ENCODE measurements around the gene CRHR1. TPM values are rescaled to one million over a fixed set of nuclear protein-coding genes. Genes with fewer than 3 reads are reported as not detected.

Gene CRHR1
- polyA plus RNA-seq, 3 donors, result not detected

- Histone ChIP-seq H3K27ac (ENCODE audit: low read depth in 1 of 2, low read length in 2 of 2) (no peak overlapping the region), H3K4me1 (ENCODE audit: control insufficient read depth in 1 of 2, insufficient read depth in 2 of 2, low read length in 2 of 2) (peaks cover 12% of the 10 kb centered on the region in 2 donors), H4K20me1 (ENCODE audit: insufficient read depth, low read length) (no peaks in the 10 kb centered on the region), H3K36me3 (replicated peaks in 1 of 2; ENCODE audit: control insufficient read depth in 1 of 2, insufficient read depth in 2 of 2, low read length in 2 of 2) (no peaks in the 10 kb centered on the region), H3K4me3 (replicated peaks in 1 of 3; ENCODE audit: low read depth in 2 of 3, low read length in 3 of 3) (no peak overlapping the region), H3K4me2 (replicated peaks; ENCODE audit: extremely low read depth, low read length, poor library complexity, severe bottlenecking) (no peak overlapping the region), H3K79me2 (ENCODE audit: insufficient read depth, low read length) (no peaks in the 10 kb centered on the region), H3K9ac (ENCODE audit: insufficient read depth, low read length, poor library complexity, severe bottlenecking) (no peak overlapping the region), H3K27me3 (ENCODE audit: control insufficient read depth in 2 of 2, insufficient read depth in 2 of 2, low read length in 2 of 2) (peaks cover 52 to 73% of the 10 kb centered on the region in 2 donors), H3K9me3 (replicated peaks in 1 of 2; ENCODE audit: control insufficient read depth in 1 of 2, insufficient read depth in 1 of 2, low read length in 2 of 2) (peaks cover 0 to 6% of the 10 kb centered on the region in 2 donors), H2AFZ (ENCODE audit: insufficient read depth, low read depth, low read length, poor library complexity, severe bottlenecking) (no peak overlapping the region)
- no peaks in the 10 kb centered on the region for H3K36me3 Mint-ChIP-seq
- intact Hi-C loops (cut with micrococcal nuclease), result no loop called here
- no peak overlapping the region for H3K27ac Mint-ChIP-seq
- peaks cover 7% of the 10 kb centered on the region for H3K4me1 Mint-ChIP-seq
- H3K4me3 Mint-ChIP-seq, result peak overlapping the region in 1 of 2 donors; percentile 87
- no peak for TF ChIP-seq CTCF (IDR thresholded peaks at IDR 0.05)
- peaks cover 69 to 93% (median 77%) of the 10 kb centered on the region in 3 donors for H3K27me3 Mint-ChIP-seq (ENCODE audit: low read depth in 3 of 3)
- no peak for DNase-seq
- H3K9me3 Mint-ChIP-seq, result peaks cover 0 to 9% (median 2%) of the 10 kb centered on the region in 7 donors
- 7% methylated on average over 26 of the region's 32 CpGs for WGBS (ENCODE audit: insufficient coverage)
Measured at GRCh38 chr17:45782889-45783592, 1.1 kb upstream of the CRHR1 start.

- intact Hi-C loops (cut with micrococcal nuclease), result no loop called here
- H3K4me3 Mint-ChIP-seq, result peak overlapping the region in 1 of 2 donors; percentile 87
- H3K27me3 Mint-ChIP-seq (ENCODE audit: low read depth in 3 of 3), result peaks cover 76 to 96% (median 83%) of the 10 kb centered on the region in 3 donors
- WGBS (ENCODE audit: insufficient coverage), result under 1% methylated on average over 45 of the region's 64 CpGs
- Histone ChIP-seq H3K4me3 (replicated peaks in 1 of 3; ENCODE audit: low read depth in 2 of 3, low read length in 3 of 3) (no peak overlapping the region), H3K36me3 (replicated peaks in 1 of 2; ENCODE audit: control insufficient read depth in 1 of 2, insufficient read depth in 2 of 2, low read length in 2 of 2) (no peaks in the 10 kb centered on the region), H3K27ac (ENCODE audit: low read depth in 1 of 2, low read length in 2 of 2) (no peak overlapping the region), H3K79me2 (ENCODE audit: insufficient read depth, low read length) (no peaks in the 10 kb centered on the region), H3K4me2 (replicated peaks; ENCODE audit: extremely low read depth, low read length, poor library complexity, severe bottlenecking) (peak overlapping the region; percentile 56), H3K27me3 (ENCODE audit: control insufficient read depth in 2 of 2, insufficient read depth in 2 of 2, low read length in 2 of 2) (peaks cover 54 to 80% of the 10 kb centered on the region in 2 donors), H3K9ac (ENCODE audit: insufficient read depth, low read length, poor library complexity, severe bottlenecking) (no peak overlapping the region), H2AFZ (ENCODE audit: insufficient read depth, low read depth, low read length, poor library complexity, severe bottlenecking) (no peak overlapping the region), H3K9me3 (replicated peaks in 1 of 2; ENCODE audit: control insufficient read depth in 1 of 2, insufficient read depth in 1 of 2, low read length in 2 of 2) (peaks cover 0 to 6% of the 10 kb centered on the region in 2 donors), H4K20me1 (ENCODE audit: insufficient read depth, low read length) (no peaks in the 10 kb centered on the region), H3K4me1 (ENCODE audit: control insufficient read depth in 1 of 2, insufficient read depth in 2 of 2, low read length in 2 of 2) (peaks cover 12% of the 10 kb centered on the region in 2 donors)
- H3K27ac Mint-ChIP-seq, result no peak overlapping the region
- DNase-seq, result no peak
- H3K9me3 Mint-ChIP-seq, result peaks cover 0 to 9% (median 2%) of the 10 kb centered on the region in 7 donors
- H3K36me3 Mint-ChIP-seq, result no peaks in the 10 kb centered on the region
- TF ChIP-seq CTCF (IDR thresholded peaks at IDR 0.05), result no peak
- H3K4me1 Mint-ChIP-seq, result peaks cover 7% of the 10 kb centered on the region
Measured at GRCh38 chr17:45783593-45784292, 377 bp upstream of the CRHR1 start.

Data from CD14-positive monocyte (primary cell).